Inflammatory macrophage treated with lipopolysaccharide for 1 hour (primary cell): ENCODE data around the gene AP1M2.
"Not testable (repeated sequence)": the region's sequence is repeated elsewhere in the genome, so short reads cannot be mapped to it uniquely, and the experiment has no call there.

Experiments
- DNase-seq, 2 donors: peaks; one replicate each; pipeline ENCODE4 v3.0.0-alpha.2; 2020 to 2022

AP1M2 gene

DNA sequence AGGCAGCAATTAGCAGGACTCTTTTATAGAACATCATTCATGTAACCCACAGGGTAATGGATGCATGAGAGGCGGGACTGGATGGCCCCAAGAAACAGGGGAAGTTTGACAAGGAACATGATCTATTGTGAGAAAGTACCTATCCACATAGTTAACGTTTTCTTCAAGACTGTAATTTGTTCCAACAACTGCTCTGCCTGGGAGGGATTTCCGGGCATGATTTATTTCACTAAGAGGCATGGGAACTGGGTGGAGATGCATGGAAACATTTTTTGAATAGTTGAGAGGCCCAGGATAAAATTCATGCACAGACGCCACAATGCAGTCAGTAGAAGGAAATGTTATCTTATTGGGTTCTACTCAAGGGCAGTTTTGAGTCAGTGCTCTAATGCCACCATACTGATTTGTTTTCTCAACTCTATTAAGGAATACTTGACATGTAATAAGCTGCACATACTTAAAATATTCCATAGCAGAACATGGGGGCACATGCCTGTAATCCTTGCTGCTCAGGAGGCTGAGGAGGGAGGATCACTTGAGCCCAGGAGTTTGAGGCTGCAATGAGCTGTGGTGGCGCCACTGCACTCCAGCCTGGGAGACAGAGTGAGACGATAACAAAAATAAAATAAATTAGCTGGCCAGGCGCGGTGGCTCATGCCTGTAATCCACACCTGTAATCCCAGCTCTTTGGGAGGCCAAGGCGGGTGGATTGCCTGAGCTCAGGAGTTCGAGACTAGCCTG, 53.3 kb downstream of the AP1M2 start:
- peak in 1 of 2 donors; percentile 44 for DNase-seq

DNA sequence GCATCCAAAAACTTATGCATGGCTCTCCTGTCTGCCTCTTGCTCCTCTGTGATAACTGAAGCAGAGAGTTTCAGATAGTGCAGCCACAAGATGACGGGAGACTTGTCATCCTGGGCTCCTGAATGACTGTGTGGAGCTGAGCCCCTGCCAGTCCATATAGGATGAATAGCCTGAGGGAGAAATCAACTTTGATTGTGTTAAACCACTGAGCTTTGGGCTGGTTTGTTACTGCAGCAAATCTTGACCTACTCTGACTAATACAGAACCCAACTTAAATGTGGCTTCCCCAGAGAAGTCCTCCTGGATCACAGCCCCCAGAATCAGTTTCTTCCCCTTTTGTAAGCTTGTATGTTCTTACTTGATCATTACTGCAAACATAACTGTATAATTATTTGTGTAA, 54.7 kb downstream of the AP1M2 start:
- DNase-seq: no peak

DNA sequence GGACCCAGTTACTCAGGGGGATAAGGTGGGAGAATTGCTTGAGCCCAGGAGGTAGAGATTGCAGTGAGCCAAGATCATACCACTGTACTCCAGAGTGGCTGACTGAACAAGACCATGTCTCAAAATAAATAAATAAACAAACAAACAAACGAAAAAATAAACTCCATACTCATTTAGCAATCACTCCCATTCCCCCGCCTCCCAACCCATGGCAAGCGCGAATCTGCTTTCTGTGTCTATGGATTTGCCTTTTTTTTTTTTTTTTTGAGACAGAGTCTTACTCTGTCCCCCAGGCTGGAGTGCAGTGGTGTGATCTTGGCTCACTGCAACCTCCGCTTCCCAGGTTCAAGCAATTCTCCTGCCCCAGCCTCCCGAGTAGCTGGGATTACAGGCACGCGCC, 60.2 kb downstream of the AP1M2 start:
- not testable (repeated sequence) for DNase-seq

DNA sequence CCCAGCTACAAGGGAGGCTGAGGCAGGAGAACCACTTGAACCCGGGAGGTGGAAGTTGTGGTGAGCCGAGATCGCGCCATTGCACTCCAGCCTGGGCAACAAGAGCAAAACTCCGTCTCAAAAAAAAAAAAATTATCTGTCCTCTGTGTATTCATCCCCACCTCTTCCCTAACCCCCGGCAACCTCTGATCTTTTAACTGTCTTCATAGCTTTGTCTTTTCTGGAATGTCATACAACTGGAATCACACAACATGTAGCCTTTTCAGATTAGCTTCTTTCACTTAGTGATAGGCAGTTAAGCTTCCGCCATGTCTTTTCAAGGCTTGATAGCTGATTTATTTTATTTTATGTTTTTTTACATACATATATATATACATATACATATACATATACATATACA, 61.5 kb downstream of the AP1M2 start:
- DNase-seq: no peak

DNA sequence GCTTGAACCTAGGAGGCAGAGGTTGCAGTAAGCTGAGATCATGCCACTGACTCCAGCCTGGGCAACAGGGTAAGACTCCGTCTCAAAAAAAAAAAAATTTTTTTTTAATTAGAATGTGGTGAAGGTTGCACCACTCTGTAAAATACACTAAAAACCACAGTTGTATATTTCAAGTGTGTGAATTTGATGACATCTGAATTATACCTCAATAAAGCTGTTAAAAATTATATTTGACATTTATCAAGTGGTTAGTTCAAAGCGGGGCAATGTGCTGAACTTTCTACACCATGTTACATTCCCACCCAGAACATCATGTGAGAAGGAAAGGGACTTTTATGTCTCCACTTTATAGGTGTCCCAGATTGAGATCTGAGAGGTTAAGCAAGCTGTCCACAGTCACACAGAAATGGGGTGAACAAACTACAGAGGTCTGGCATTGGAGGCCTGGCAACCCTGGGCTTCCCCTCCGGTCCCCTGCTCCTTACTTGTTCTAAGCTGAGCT, 63.9 kb downstream of the AP1M2 start:
- DNase-seq: peak in 1 of 2 donors; percentile 51
